HepG2 (cell line): ENCODE data around the gene IRF3. TPM values are rescaled to one million over a fixed set of nuclear protein-coding genes. Genes with fewer than 3 reads are reported as not detected.

Experiments used
- FUBP1 ChIP-seq: sonication (generic); formaldehyde crosslinking; IDR thresholded peaks from 2 replicates; pipeline ENCODE4 v1.5.1; 2020; ENCODE audit warnings: missing genetic modification reagents, mild to moderate bottlenecking, borderline replicate concordance
- GATAD2A ChIP-seq: IDR thresholded peaks from 2 replicates; pipeline ENCODE4 v1.6.1; 2016
- HMGA1 ChIP-seq: sonication (generic); formaldehyde crosslinking; conservative IDR thresholded peaks from 2 replicates; pipeline ENCODE4 v1.4.0; 2020; ENCODE audit warnings: missing genetic modification reagents
- JUND ChIP-seq: sonication (generic); formaldehyde crosslinking; IDR thresholded peaks from 2 replicates; pipeline ENCODE4 v1.8.0; 2022; ENCODE audit warnings: mild to moderate bottlenecking, missing genetic modification reagents
- MIER3 ChIP-seq: IDR thresholded peaks from 2 replicates; pipeline ENCODE4 v1.6.1; 2016; ENCODE audit warnings: missing compliant biosample characterization, borderline replicate concordance
- PRMT3 ChIP-seq: sonication (generic); formaldehyde crosslinking; IDR thresholded peaks from 2 replicates; pipeline ENCODE4 v1.8.1; 2022; ENCODE audit warnings: low read depth, mild to moderate bottlenecking, moderate library complexity, missing genetic modification reagents, borderline replicate concordance
- TCF12 ChIP-seq, 2 experiments: fragments of 450-650 bp in 1 of 2; sonication (generic) in 1 of 2; formaldehyde crosslinking in 1 of 2; IDR thresholded peaks; 2 replicates each; pipeline versions ENCODE4 v1.6.1 to v1.8.0; 2017 to 2022; ENCODE audit warnings: antibody characterized with exemption in 1 of 2, mild to moderate bottlenecking in 1 of 2, missing genetic modification reagents in 1 of 2, moderate library complexity in 1 of 2
- TRIM22 ChIP-seq: fragments of 450-650 bp; IDR thresholded peaks from 2 replicates; pipeline ENCODE4 v1.6.1; 2017
- ZNF333 ChIP-seq: sonication (generic); formaldehyde crosslinking; IDR thresholded peaks from 2 replicates; pipeline ENCODE4 v1.4.0; 2020; ENCODE audit warnings: mild to moderate bottlenecking, missing genetic modification reagents, borderline replicate concordance
- ZNF468 ChIP-seq: sonication (generic); formaldehyde crosslinking; IDR thresholded peaks from 2 replicates; pipeline ENCODE4 v1.8.0; 2022; ENCODE audit warnings: mild to moderate bottlenecking, moderate library complexity, missing genetic modification reagents
- ZNF530 ChIP-seq: sonication (generic); formaldehyde crosslinking; IDR thresholded peaks from 2 replicates; pipeline ENCODE4 v1.5.0; 2020; ENCODE audit warnings: low read depth, mild to moderate bottlenecking, missing genetic modification reagents
- ZNF564 ChIP-seq: sonication (generic); formaldehyde crosslinking; IDR thresholded peaks from 2 replicates; pipeline ENCODE4 v1.8.1; 2023; ENCODE audit warnings: mild to moderate bottlenecking, missing genetic modification reagents
- ZNF609 ChIP-seq: sonication (generic); formaldehyde crosslinking; IDR thresholded peaks from 2 replicates; pipeline ENCODE4 v1.4.0; 2020; ENCODE audit warnings: mild to moderate bottlenecking, missing genetic modification reagents, borderline replicate concordance
- ZNF672 ChIP-seq: sonication (generic); formaldehyde crosslinking; IDR thresholded peaks from 2 replicates; pipeline ENCODE4 v1.8.1; 2022; ENCODE audit warnings: missing genetic modification reagents
- polyA plus RNA-seq, 8 experiments: library from polyadenylated mRNA; depleted of rRNA in 3 of 8; stranded (reverse) in 7 of 8; unstranded in 1 of 8; fragments of >200 nt; fragmentation: Illumina TruSeq in 4 of 8; extraction: Trizol in 4 of 8; gene quantifications; 2 replicates each; pipeline versions ENCODE4 v1.2.1 to v1.2.3, GENCODE V29; 2011 to 2016; ENCODE audit warnings: low read depth in 4 of 8, missing spikeins in 1 of 8, mixed read lengths in 1 of 8; ENCODE audit not compliant: insufficient read depth in 1 of 8
- total RNA-seq, 5 experiments: library from RNA; depleted of rRNA; stranded (reverse); fragments of >200 nt; fragmentation: Illumina TruSeq; extraction: Trizol; gene quantifications; 2 replicates each; pipeline ENCODE4 v1.2.3, GENCODE V29; 2016; ENCODE audit warnings: low read depth in 1 of 5
- TF ChIP-seq, protein P1 (sequence below): sonication (generic); formaldehyde crosslinking; IDR thresholded peaks from 2 replicates; pipeline ENCODE4 v1.8.0; 2022; ENCODE audit warnings: missing genetic modification reagents, mild to moderate bottlenecking, moderate library complexity, borderline replicate concordance
- TF ChIP-seq, protein P2 (sequence below): sonication (generic); formaldehyde crosslinking; IDR thresholded peaks from 2 replicates; pipeline ENCODE4 v1.5.1; 2020; ENCODE audit warnings: mild to moderate bottlenecking, moderate library complexity, missing genetic modification reagents

Gene IRF3
- total and polyA plus RNA-seq, 2 of the 13 experiments (the other 11 are each of a cell fraction or from before 2014, with no cell fraction given), result 61.9 to 65.5 TPM

- TF ChIP-seq, protein P1, sequence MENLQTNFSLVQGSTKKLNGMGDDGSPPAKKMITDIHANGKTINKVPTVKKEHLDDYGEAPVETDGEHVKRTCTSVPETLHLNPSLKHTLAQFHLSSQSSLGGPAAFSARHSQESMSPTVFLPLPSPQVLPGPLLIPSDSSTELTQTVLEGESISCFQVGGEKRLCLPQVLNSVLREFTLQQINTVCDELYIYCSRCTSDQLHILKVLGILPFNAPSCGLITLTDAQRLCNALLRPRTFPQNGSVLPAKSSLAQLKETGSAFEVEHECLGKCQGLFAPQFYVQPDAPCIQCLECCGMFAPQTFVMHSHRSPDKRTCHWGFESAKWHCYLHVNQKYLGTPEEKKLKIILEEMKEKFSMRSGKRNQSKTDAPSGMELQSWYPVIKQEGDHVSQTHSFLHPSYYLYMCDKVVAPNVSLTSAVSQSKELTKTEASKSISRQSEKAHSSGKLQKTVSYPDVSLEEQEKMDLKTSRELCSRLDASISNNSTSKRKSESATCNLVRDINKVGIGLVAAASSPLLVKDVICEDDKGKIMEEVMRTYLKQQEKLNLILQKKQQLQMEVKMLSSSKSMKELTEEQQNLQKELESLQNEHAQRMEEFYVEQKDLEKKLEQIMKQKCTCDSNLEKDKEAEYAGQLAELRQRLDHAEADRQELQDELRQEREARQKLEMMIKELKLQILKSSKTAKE (CRISPR knock-in tag), result 0 out of 2 replicates have a peak, but pooled peaks have one; percentile 47
- TF ChIP-seq ZNF530 (CRISPR knock-in tag) (no peak), ZNF609 (peak; percentile 52; the same call in 1 of the 2 replicates), ZNF564 (CRISPR knock-in tag) (no peak), HMGA1 (CRISPR knock-in tag) (no peak), GATAD2A (CRISPR knock-in tag) (peak; percentile 76), PRMT3 (no peak), FUBP1 (CRISPR knock-in tag) (no peak), JUND (no peak), TCF12 (IDR thresholded peaks at IDR 0.05) (no peak), TCF12 (CRISPR knock-in tag; IDR thresholded peaks at IDR 0.05) (peak; percentile 69; the same call in 1 of the 2 replicates), TRIM22 (no peak), ZNF672 (CRISPR knock-in tag) (0 out of 2 replicates have a peak, but pooled peaks have one; percentile 80), ZNF333 (CRISPR knock-in tag) (peak; percentile 35; the same call in 1 of the 2 replicates), MIER3 (CRISPR knock-in tag) (peak; percentile 79; the same call in 1 of the 2 replicates), ZNF468 (no peak)
- TF ChIP-seq, protein P2, sequence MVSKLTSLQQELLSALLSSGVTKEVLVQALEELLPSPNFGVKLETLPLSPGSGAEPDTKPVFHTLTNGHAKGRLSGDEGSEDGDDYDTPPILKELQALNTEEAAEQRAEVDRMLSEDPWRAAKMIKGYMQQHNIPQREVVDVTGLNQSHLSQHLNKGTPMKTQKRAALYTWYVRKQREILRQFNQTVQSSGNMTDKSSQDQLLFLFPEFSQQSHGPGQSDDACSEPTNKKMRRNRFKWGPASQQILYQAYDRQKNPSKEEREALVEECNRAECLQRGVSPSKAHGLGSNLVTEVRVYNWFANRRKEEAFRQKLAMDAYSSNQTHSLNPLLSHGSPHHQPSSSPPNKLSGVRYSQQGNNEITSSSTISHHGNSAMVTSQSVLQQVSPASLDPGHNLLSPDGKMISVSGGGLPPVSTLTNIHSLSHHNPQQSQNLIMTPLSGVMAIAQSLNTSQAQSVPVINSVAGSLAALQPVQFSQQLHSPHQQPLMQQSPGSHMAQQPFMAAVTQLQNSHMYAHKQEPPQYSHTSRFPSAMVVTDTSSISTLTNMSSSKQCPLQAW (CRISPR knock-in tag), result peak; percentile 92
Measured at GRCh38 chr19:49672131-49672919, 6.7 kb upstream of the IRF3 start (continued).
